K562 (cell line): ENCODE measurements around the gene ENTREP3. TPM values are rescaled to one million over a fixed set of nuclear protein-coding genes. Genes with fewer than 3 reads are reported as not detected.

Experiments used
- CCAR2 ChIP-seq: fragments of 200-400 bp; formaldehyde crosslinking; IDR thresholded peaks from 2 replicates; pipeline ENCODE4 v1.6.1; 2017; ENCODE audit warnings: mild to moderate bottlenecking, low read depth, low read length
- CSDE1 ChIP-seq, 2 experiments: fragments of 450-650 bp; IDR thresholded peaks; 2 replicates each; pipeline ENCODE4 v1.6.1; 2016; ENCODE audit warnings: mild to moderate bottlenecking in 1 of 2
- HDAC2 ChIP-seq: fragments of 450-650 bp; IDR thresholded peaks from 2 replicates; pipeline ENCODE4 v1.6.1; 2016; ENCODE audit warnings: mild to moderate bottlenecking
- ILK ChIP-seq: fragments of 450-650 bp; IDR thresholded peaks from 2 replicates; pipeline ENCODE4 v1.6.1; 2016; ENCODE audit warnings: missing genetic modification characterization, low read depth, mild to moderate bottlenecking, missing compliant biosample characterization, moderate library complexity, borderline replicate concordance
- LARP7 ChIP-seq: fragments of 450-650 bp; IDR thresholded peaks from 2 replicates; pipeline ENCODE4 v1.6.1; 2016
- LCOR ChIP-seq: sonication (generic); formaldehyde crosslinking; IDR thresholded peaks from 2 replicates; pipeline ENCODE4 v1.8.0; 2022; ENCODE audit warnings: mild to moderate bottlenecking, missing genetic modification reagents
- NCOR1 ChIP-seq: fragments of 450-650 bp; IDR thresholded peaks from 2 replicates; pipeline ENCODE4 v1.6.1; 2016; ENCODE audit warnings: mild to moderate bottlenecking, moderate library complexity
- NONO ChIP-seq, 2 experiments: fragments of 200-400 bp in 1 of 2; fragments of 450-650 bp in 1 of 2; formaldehyde crosslinking in 1 of 2; IDR thresholded peaks; 2 replicates each; pipeline ENCODE4 v1.6.1; 2017; ENCODE audit warnings: low read depth in 2 of 2, mild to moderate bottlenecking in 2 of 2, moderate library complexity in 2 of 2, low read length in 1 of 2
- STAT5B ChIP-seq: fragments of 250-450 bp; sonication (Bioruptor Pico); IDR thresholded peaks from 2 replicates; pipeline ENCODE4 v1.8.0; 2021; ENCODE audit warnings: mild to moderate bottlenecking, inconsistent platforms
- TOE1 ChIP-seq, 2 experiments: fragments of 450-650 bp in 1 of 2; sonication (generic) in 1 of 2; formaldehyde crosslinking in 1 of 2; IDR thresholded peaks; 2 replicates each; pipeline versions ENCODE4 v1.7.1 to v1.8.0; 2016 to 2022; ENCODE audit warnings: borderline replicate concordance in 2 of 2, mild to moderate bottlenecking in 2 of 2, antibody characterized with exemption in 1 of 2, inconsistent platforms in 1 of 2, low read depth in 1 of 2, missing genetic modification reagents in 1 of 2, moderate library complexity in 1 of 2
- polyA plus RNA-seq, 8 experiments: library from polyadenylated mRNA; depleted of rRNA in 4 of 8; stranded (reverse) in 5 of 8; unstranded in 3 of 8; fragments of >200 nt; fragmentation: Nextera tagmentation in 2 of 8; fragmentation: Illumina TruSeq in 1 of 8; extraction: Ambion mirVana in 2 of 8; extraction: Trizol in 1 of 8; gene quantifications; 2 replicates each; pipeline versions ENCODE4 v1.2.1 to v1.2.3, GENCODE V29; 2011 to 2014; ENCODE audit warnings: inconsistent platforms in 1 of 8, missing spikeins in 1 of 8
- total RNA-seq, 7 experiments: library from RNA; depleted of rRNA in 6 of 7; stranded (reverse); fragments of >200 nt in 6 of 7; fragmentation: Illumina TruSeq in 2 of 7; extraction: Trizol in 2 of 7; gene quantifications; 2 replicates each; pipeline versions ENCODE4 v1.2.1 to v1.2.3, GENCODE V29; 2011 to 2021; ENCODE audit warnings: low replicate concordance in 1 of 7
- TF ChIP-seq, protein P1 (sequence below): sonication (generic); formaldehyde crosslinking; IDR thresholded peaks from 2 replicates; pipeline ENCODE4 v1.9.0; 2022; ENCODE audit warnings: mild to moderate bottlenecking, missing genetic modification reagents
- TF ChIP-seq, protein P2 (sequence below): fragments of 450-650 bp; formaldehyde crosslinking; conservative IDR thresholded peaks from 2 replicates; pipeline ENCODE4 v1.4.0; 2022; ENCODE audit warnings: mild to moderate bottlenecking, missing genetic modification characterization
- TF ChIP-seq, protein P3 (sequence below): fragments of 250-450 bp; sonication (Bioruptor Pico); IDR thresholded peaks from 2 replicates; pipeline ENCODE4 v1.8.0; 2022; ENCODE audit warnings: inconsistent platforms, mild to moderate bottlenecking, moderate library complexity, borderline replicate concordance
- TF ChIP-seq, protein P4 (sequence below): IDR thresholded peaks from 2 replicates; pipeline ENCODE4 v1.6.1; 2014; ENCODE audit warnings: antibody characterized with exemption
- TF ChIP-seq, protein P5 (sequence below): fragments of 250-450 bp; sonication (Bioruptor Pico); IDR thresholded peaks from 2 replicates; pipeline ENCODE4 v1.5.0; 2021; ENCODE audit warnings: mild to moderate bottlenecking, moderate library complexity
- TF ChIP-seq, protein P6 (sequence below): sonication (generic); formaldehyde crosslinking; IDR thresholded peaks from 2 replicates; pipeline ENCODE4 v1.8.0; 2022; ENCODE audit warnings: mild to moderate bottlenecking, missing genetic modification reagents

ENTREP3 gene
- total and polyA plus RNA-seq, 9 of the 15 experiments (the other 6 are each of a cell fraction or from before 2014, with no cell fraction given) = 1.9 to 41.8 (median 5.9) TPM

DNA sequence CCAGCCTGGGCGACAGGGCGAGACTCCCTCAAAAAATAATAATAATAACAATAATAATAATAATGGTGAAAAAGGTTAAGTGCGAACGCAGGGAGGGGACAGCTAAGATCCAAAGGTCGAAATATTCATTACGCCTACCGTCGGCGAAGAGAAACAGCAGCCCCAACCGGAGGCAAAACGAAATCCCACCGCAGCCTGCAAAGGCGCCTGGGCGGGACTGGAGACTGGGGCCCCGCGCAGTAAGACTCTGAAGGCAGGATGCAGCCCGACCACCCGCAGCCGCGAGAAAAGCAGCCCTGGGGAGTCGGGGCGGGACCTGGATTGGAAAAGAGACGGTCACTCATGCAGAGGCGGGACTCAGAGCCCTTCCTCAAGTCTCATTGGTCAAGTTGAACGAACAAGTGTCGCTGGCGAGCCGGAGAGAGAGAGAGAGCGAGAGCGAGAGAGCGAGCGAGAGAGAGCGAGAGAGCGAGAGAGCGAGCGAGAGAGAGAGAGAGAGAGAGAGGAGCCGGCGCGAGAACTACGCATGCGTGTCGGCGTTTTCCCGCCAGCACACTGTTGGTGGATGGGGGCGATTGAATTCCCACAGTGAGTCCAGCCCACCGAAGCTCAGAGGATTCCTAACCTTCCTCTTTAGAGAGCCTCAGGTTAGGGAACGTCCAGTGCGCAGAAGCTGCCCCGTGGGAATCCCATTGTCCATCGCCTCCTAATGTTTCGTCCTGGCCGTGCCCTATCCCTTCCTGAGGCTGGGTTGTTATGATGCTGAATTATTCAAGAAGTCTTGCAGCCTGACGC lies 10.7 kb downstream of the ENTREP3 start (continued):
- TF ChIP-seq, protein P1, sequence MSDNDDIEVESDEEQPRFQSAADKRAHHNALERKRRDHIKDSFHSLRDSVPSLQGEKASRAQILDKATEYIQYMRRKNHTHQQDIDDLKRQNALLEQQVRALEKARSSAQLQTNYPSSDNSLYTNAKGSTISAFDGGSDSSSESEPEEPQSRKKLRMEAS (CRISPR knock-in tag) = peak; percentile 94
- peak in 1 of 2 experiments; percentile 95; a peak in 1 of 4 replicates for TF ChIP-seq NONO (IDR thresholded peaks at IDR 0.05; ENCODE audit: low read depth in 2 of 2, low read length in 1 of 2)
- TF ChIP-seq, protein P2, sequence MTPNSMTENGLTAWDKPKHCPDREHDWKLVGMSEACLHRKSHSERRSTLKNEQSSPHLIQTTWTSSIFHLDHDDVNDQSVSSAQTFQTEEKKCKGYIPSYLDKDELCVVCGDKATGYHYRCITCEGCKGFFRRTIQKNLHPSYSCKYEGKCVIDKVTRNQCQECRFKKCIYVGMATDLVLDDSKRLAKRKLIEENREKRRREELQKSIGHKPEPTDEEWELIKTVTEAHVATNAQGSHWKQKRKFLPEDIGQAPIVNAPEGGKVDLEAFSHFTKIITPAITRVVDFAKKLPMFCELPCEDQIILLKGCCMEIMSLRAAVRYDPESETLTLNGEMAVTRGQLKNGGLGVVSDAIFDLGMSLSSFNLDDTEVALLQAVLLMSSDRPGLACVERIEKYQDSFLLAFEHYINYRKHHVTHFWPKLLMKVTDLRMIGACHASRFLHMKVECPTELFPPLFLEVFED = peak; percentile 96
- TF ChIP-seq CSDE1 (IDR thresholded peaks at IDR 0.05) = no peak
- TF ChIP-seq, protein P3, sequence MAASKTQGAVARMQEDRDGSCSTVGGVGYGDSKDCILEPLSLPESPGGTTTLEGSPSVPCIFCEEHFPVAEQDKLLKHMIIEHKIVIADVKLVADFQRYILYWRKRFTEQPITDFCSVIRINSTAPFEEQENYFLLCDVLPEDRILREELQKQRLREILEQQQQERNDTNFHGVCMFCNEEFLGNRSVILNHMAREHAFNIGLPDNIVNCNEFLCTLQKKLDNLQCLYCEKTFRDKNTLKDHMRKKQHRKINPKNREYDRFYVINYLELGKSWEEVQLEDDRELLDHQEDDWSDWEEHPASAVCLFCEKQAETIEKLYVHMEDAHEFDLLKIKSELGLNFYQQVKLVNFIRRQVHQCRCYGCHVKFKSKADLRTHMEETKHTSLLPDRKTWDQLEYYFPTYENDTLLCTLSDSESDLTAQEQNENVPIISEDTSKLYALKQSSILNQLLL (CRISPR knock-in tag) = no peak
- TF ChIP-seq TOE1 (IDR thresholded peaks at IDR 0.05; ENCODE audit: borderline replicate concordance) = peak; percentile 92
- TF ChIP-seq TOE1 (CRISPR knock-in tag; IDR thresholded peaks at IDR 0.05; ENCODE audit: borderline replicate concordance, low read depth) = peak; percentile 99
- TF ChIP-seq, protein P4, sequence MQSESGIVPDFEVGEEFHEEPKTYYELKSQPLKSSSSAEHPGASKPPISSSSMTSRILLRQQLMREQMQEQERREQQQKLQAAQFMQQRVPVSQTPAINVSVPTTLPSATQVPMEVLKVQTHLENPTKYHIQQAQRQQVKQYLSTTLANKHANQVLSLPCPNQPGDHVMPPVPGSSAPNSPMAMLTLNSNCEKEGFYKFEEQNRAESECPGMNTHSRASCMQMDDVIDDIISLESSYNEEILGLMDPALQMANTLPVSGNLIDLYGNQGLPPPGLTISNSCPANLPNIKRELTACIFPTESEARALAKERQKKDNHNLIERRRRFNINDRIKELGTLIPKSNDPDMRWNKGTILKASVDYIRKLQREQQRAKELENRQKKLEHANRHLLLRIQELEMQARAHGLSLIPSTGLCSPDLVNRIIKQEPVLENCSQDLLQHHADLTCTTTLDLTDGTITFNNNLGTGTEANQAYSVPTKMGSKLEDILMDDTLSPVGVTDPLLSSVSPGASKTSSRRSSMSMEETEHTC = no peak; the same call in 1 of the 2 replicates
- peak; percentile 91 for TF ChIP-seq NCOR1
- no peak for TF ChIP-seq ILK
- TF ChIP-seq CCAR2 = peak; percentile 99
- TF ChIP-seq, protein P5, sequence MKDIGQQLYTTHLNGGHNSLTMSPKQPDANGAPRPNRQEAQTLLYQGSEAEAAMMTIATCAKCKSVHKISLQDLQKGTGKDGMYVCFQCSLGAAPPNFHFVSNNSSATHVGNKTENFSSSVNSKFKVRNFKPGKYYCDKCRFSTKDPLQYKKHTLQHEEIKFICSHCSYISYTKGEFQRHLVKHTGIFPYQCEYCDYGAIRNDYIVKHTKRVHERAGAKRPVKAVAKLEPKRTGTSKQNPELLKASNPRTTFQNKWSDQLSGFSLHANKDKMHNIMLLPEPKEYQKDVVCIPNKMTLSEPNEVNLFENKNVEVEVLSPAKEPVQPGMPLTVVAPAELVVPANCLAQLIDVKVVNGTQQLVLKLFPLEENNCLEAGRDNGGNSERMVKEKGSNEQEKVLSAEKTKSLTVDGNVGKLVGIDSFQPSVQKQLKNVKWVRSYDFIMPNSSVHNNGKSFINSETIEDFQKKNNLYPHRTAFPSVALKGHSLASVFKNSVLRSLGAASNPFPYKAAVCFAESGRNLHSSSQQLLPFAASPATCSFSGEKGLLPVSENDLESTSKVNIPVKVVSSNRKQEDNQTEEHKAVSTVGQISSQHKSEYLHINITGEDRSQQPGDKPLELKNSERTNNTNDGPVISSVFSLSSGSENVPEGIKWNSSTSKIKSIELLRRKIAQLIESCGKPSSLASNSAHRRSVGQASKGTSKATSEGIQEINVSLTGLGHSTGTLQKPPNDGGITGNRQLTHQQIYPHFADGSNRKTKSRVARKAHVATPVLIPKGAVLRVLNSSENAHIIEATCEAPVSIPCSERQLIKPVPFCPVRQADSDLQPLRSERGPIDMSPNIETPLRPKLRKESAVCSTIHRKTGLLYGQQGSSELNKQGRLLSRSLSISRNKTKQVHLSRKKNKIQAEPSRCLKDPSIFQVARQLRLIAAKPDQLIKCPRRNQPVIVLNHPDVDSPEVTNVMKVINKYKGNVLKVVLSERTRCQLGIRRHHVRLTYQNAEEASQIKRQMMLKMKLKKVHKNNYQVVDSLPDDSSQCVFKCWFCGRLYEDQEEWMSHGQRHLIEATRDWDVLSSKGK (CRISPR knock-in tag) = no peak
- TF ChIP-seq, protein P6, sequence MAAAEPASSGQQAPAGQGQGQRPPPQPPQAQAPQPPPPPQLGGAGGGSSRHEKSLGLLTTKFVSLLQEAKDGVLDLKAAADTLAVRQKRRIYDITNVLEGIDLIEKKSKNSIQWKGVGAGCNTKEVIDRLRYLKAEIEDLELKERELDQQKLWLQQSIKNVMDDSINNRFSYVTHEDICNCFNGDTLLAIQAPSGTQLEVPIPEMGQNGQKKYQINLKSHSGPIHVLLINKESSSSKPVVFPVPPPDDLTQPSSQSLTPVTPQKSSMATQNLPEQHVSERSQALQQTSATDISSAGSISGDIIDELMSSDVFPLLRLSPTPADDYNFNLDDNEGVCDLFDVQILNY (CRISPR knock-in tag) = peak; percentile 99
- peak; percentile 100 for TF ChIP-seq HDAC2
- TF ChIP-seq LCOR (CRISPR knock-in tag) = peak; percentile 90
- no peak for TF ChIP-seq STAT5B (CRISPR knock-in tag)
- TF ChIP-seq LARP7 = peak; percentile 99
